Adrenal gland (tissue), 12 donors: ENCODE results near the gene DOCK4. TPM values are rescaled to one million over a fixed set of nuclear protein-coding genes. Genes with fewer than 3 reads are reported as not detected.

Experiments
- DNase-seq, 7 donors: peaks; one replicate each; pipeline ENCODE4 v3.0.0-alpha.2; 2019 to 2020
- H3K27ac ChIP-seq, 5 donors: fragments of 200-600 bp; sonication (generic) in 4 of 5; 1 replicate in 3 of 5; 2 replicates in 2 of 5; pipeline versions ENCODE4 v1.5.1 to v1.8.0; 2016 to 2020; ENCODE audit warnings: mild to moderate bottlenecking in 1 of 5
- H3K27me3 ChIP-seq: fragments of 200-600 bp; 2 replicates; pipeline ENCODE4 v1.8.0; 2021
- H3K36me3 ChIP-seq, 2 donors: fragments of 200-600 bp; replicated peaks in 1 of 2; 1 replicate in 1 of 2; 2 replicates in 1 of 2; pipeline versions ENCODE4 v1.5.1 to v1.8.0; 2018 to 2022
- H3K4me1 ChIP-seq, 2 donors: fragments of 200-600 bp; replicated peaks in 1 of 2; 1 replicate in 1 of 2; 2 replicates in 1 of 2; pipeline versions ENCODE4 v1.5.1 to v1.8.0; 2018 to 2021
- H3K4me3 ChIP-seq, 4 donors: fragments of 200-600 bp; sonication (generic) in 3 of 4; one replicate each; pipeline ENCODE4 v1.5.1; 2016 to 2018
- H3K9me3 ChIP-seq, 3 donors: fragments of 200-600 bp; sonication (generic) in 1 of 3; replicated peaks in 1 of 3; 1 replicate in 2 of 3; 2 replicates in 1 of 3; pipeline versions ENCODE4 v1.5.1 to v1.8.0; 2016 to 2021
- CTCF ChIP-seq, 6 experiments: fragments of 450-650 bp in 4 of 6; fragments of 200-600 bp in 2 of 6; sonication (generic) in 1 of 6; IDR thresholded peaks; 1 replicate in 5 of 6; 2 replicates in 1 of 6; pipeline versions ENCODE4 v1.5.1 to v1.8.0; 2016 to 2021; ENCODE audit warnings: antibody characterized with exemption in 6 of 6, mild to moderate bottlenecking in 2 of 6, moderate library complexity in 1 of 6
- POLR2A ChIP-seq, 2 donors: fragments of 450-650 bp; IDR thresholded peaks; one replicate each; pipeline ENCODE4 v1.6.1; 2017; ENCODE audit warnings: antibody characterized with exemption in 2 of 2, mild to moderate bottlenecking in 2 of 2, moderate library complexity in 1 of 2
- WGBS, 4 donors: extraction: QIAGEN DNeasy Blood & Tissue Kit in 2 of 4; methylation state at CpG; one replicate each; pipeline versions ENCODE4 v1.1.5 to v1.1.7; 2013 to 2017; 5-methylcytosine and 5-hydroxymethylcytosine counted together
- intact Hi-C, 2 donors: fragments of 100-400 bp; cut with DNase I; formaldehyde crosslinking; loops; one replicate each; pipeline versions ENCODE4 v1.14.1 to v1.15.0; 2022 to 2023
- polyA plus RNA-seq, 3 donors: library from polyadenylated mRNA; stranded (reverse); fragments of 200-250 nt in 2 of 3; fragments of 350-450 nt in 1 of 3; fragmentation: Illumina TruSeq in 1 of 3; extraction: RNeasy Lipid Tissue Mini Kit (QIAGEN cat#74804) in 1 of 3; gene quantifications; one replicate each; pipeline ENCODE4 v1.2.3, GENCODE V29; 2013 to 2014
- total RNA-seq, 9 donors: library from RNA; depleted of rRNA in 4 of 9; stranded (reverse); fragments of >200 nt in 4 of 9; fragments of 120-200 nt in 1 of 9; fragmentation: NEBNext Ultra II Directional in 1 of 9; extraction: Animal tissue kit (Norgen Biotek cat#: 25700) in 1 of 9; gene quantifications; one replicate each; pipeline versions ENCODE4 v1.1.0 to v1.2.4, GENCODE V29; 2013 to 2023
- donor health status: healthy with polysubstance abuse.
- donor health status: Bipolar disorder and iron deficiency.
- donor health status: DM: yes; HTN: yes; CAD: no.
- donor health status: DM: no; HTN: no; CAD: no.
- donor health status: DM: no; HTN: no; CAD: no.
- donor health status: DM: yes; HTN: yes; CAD: no.

DOCK4 gene
- total and polyA plus RNA-seq, 12 donors: 6.2 to 37.6 (median 21.1) TPM

- intact Hi-C loops: loop anchor here in 1 of 2 donors (10.0 kb wide), 1 partner anchor 470 kb away; no protein-coding TSS in a partner anchor
These were observed 18.8 kb upstream of the DOCK4 start for GRCh38 chr7:112225006-112225405.

GRCh38 chr7:112224186-112224585 lies 18.0 kb upstream of the DOCK4 start:
- H3K36me3 ChIP-seq: no peaks in the 10 kb centered on the region
- no peaks in the 10 kb centered on the region for H3K27me3 ChIP-seq
- H3K4me1 ChIP-seq: peaks cover 0 to 9% of the 10 kb centered on the region in 2 donors
- intact Hi-C loops: loop anchor here in 1 of 2 donors (10.0 kb wide), 1 partner anchor 469 kb away; no protein-coding TSS in a partner anchor
- 64 to 69% (median 68%) methylated on average over 2 of the region's 2 CpGs for WGBS, 4 donors
- H3K4me3 ChIP-seq: no peak overlapping the region
- peak in 2 of 7 donors; percentile 8 to 24 for DNase-seq
- H3K9me3 ChIP-seq: no peaks in the 10 kb centered on the region
- TF ChIP-seq CTCF (IDR thresholded peaks at IDR 0.05) (no peak), POLR2A (IDR thresholded peaks at IDR 0.05) (no peak)
- no peak overlapping the region for H3K27ac ChIP-seq

More at GRCh38 chr7:112225006-112225405, 18.8 kb upstream of the DOCK4 start:
- Histone ChIP-seq H3K27ac (no peak overlapping the region), H3K36me3 (no peaks in the 10 kb centered on the region), H3K9me3 (no peaks in the 10 kb centered on the region), H3K4me1 (peaks cover 0 to 9% of the 10 kb centered on the region in 2 donors), H3K4me3 (no peak overlapping the region), H3K27me3 (no peaks in the 10 kb centered on the region)
- no peak for DNase-seq
- TF ChIP-seq CTCF (IDR thresholded peaks at IDR 0.05) (no peak), POLR2A (IDR thresholded peaks at IDR 0.05) (no peak)

- H3K4me1 ChIP-seq: peaks cover 0 to 9% of the 10 kb centered on the region in 2 donors
- no peak overlapping the region for H3K4me3 ChIP-seq
- no peak overlapping the region for H3K27ac ChIP-seq
- no peaks in the 10 kb centered on the region for H3K36me3 ChIP-seq
- no peak for TF ChIP-seq POLR2A (IDR thresholded peaks at IDR 0.05)
- no peak for TF ChIP-seq CTCF (IDR thresholded peaks at IDR 0.05)
- no peak for DNase-seq
- H3K27me3 ChIP-seq: no peaks in the 10 kb centered on the region
- H3K9me3 ChIP-seq: no peaks in the 10 kb centered on the region
- intact Hi-C loops: loop anchor here in 1 of 2 donors (10.0 kb wide), 1 partner anchor 469 kb away; no protein-coding TSS in a partner anchor
- 66 to 80% (median 77%) methylated on average over 2 to 3 of the region's 3 CpGs for WGBS, 4 donors
These were observed 17.1 kb upstream of the DOCK4 start for GRCh38 chr7:112223310-112223709.

- H3K4me3 ChIP-seq: no peak overlapping the region
- DNase-seq: no peak
- no peaks in the 10 kb centered on the region for H3K36me3 ChIP-seq
- intact Hi-C loops: loop anchor here in 1 of 2 donors (10.0 kb wide), 1 partner anchor 466 kb away; no protein-coding TSS in a partner anchor
- no peaks in the 10 kb centered on the region for H3K4me1 ChIP-seq
- no peak for TF ChIP-seq CTCF (IDR thresholded peaks at IDR 0.05)
- no peak for TF ChIP-seq POLR2A (IDR thresholded peaks at IDR 0.05)
- H3K9me3 ChIP-seq: no peaks in the 10 kb centered on the region
- no peaks in the 10 kb centered on the region for H3K27me3 ChIP-seq
- 93 to 96% (median 93%) methylated on average over 19 to 20 of the region's 20 CpGs for WGBS, 4 donors
- no peak overlapping the region for H3K27ac ChIP-seq
These were observed 14.8 kb upstream of the DOCK4 start for GRCh38 chr7:112220877-112221434.
